ENCODE measurements around the gene NUPR2.

The NUPR2 gene

DNA sequence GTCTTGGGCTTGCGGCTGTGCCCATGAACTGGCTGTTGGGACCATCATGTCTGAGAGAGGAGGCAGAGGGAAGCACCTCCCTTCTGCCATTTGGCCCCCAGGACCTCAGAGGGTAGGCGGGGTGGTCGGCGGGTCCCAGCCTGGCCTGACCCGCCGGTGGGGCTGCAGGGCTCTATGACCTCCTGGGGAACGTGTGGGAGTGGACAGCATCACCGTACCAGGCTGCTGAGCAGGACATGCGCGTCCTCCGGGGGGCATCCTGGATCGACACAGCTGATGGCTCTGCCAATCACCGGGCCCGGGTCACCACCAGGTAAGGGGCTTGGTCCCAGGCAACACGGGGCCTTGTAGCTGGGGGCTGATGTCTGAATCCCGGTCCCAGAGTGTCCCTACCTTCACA, 38.0 kb downstream of the NUPR2 start (continued):
- TF ChIP-seq ZBTB6 (tag by site-specific recombination; IDR thresholded peaks at IDR 0.05) (no peak), ZNF24 (tag by site-specific recombination; IDR thresholded peaks at IDR 0.05) (no peak), ZNF266 (tag by site-specific recombination; IDR thresholded peaks at IDR 0.05; ENCODE audit: low read depth) (no peak), SP2 (tag by site-specific recombination; IDR thresholded peaks at IDR 0.05) (no peak), ZNF23 (tag by site-specific recombination; IDR thresholded peaks at IDR 0.05; ENCODE audit: borderline replicate concordance) (no peak), ZNF692 (tag by site-specific recombination; IDR thresholded peaks at IDR 0.05) (no peak), ZNF169 (tag by site-specific recombination; IDR thresholded peaks at IDR 0.05) (no peak)
- TF ChIP-seq, protein P1, sequence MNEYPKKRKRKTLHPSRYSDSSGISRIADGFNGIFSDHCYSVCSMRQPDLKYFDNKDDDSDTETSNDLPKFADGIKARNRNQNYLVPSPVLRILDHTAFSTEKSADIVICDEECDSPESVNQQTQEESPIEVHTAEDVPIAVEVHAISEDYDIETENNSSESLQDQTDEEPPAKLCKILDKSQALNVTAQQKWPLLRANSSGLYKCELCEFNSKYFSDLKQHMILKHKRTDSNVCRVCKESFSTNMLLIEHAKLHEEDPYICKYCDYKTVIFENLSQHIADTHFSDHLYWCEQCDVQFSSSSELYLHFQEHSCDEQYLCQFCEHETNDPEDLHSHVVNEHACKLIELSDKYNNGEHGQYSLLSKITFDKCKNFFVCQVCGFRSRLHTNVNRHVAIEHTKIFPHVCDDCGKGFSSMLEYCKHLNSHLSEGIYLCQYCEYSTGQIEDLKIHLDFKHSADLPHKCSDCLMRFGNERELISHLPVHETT (tag by site-specific recombination; IDR thresholded peaks at IDR 0.05) = no peak
- TF ChIP-seq, protein P2, sequence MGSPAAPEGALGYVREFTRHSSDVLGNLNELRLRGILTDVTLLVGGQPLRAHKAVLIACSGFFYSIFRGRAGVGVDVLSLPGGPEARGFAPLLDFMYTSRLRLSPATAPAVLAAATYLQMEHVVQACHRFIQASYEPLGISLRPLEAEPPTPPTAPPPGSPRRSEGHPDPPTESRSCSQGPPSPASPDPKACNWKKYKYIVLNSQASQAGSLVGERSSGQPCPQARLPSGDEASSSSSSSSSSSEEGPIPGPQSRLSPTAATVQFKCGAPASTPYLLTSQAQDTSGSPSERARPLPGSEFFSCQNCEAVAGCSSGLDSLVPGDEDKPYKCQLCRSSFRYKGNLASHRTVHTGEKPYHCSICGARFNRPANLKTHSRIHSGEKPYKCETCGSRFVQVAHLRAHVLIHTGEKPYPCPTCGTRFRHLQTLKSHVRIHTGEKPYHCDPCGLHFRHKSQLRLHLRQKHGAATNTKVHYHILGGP (tag by site-specific recombination; IDR thresholded peaks at IDR 0.05) = no peak

- CTCF ChIA-PET = no interaction called here
- Histone ChIP-seq H3K36me3 (ENCODE audit: control insufficient read depth in 2 of 2, insufficient read depth in 1 of 2, low read length in 2 of 2) (peaks cover 18 to 36% of the 10 kb centered on the region in 2 experiments; a peak in 2 of 3 replicates), H3K9me3 (ENCODE audit: control insufficient read depth, insufficient read depth, low read depth, low read length) (no peaks in the 10 kb centered on the region), H3K4me3 (ENCODE audit: low read depth, low read length) (no peak overlapping the region), H3K4me1 (ENCODE audit: control insufficient read depth, insufficient read depth, low read length) (no peaks in the 10 kb centered on the region), H3K27ac (ENCODE audit: extremely low read depth, low read depth, low read length) (no peak overlapping the region)
- TF ChIP-seq, protein P1 (tag by site-specific recombination; IDR thresholded peaks at IDR 0.05) = no peak
- TF ChIP-seq, protein P3, sequence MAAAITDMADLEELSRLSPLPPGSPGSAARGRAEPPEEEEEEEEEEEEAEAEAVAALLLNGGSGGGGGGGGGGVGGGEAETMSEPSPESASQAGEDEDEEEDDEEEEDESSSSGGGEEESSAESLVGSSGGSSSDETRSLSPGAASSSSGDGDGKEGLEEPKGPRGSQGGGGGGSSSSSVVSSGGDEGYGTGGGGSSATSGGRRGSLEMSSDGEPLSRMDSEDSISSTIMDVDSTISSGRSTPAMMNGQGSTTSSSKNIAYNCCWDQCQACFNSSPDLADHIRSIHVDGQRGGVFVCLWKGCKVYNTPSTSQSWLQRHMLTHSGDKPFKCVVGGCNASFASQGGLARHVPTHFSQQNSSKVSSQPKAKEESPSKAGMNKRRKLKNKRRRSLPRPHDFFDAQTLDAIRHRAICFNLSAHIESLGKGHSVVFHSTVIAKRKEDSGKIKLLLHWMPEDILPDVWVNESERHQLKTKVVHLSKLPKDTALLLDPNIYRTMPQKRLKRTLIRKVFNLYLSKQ (tag by site-specific recombination; IDR thresholded peaks at IDR 0.05; ENCODE audit: borderline replicate concordance) = no peak
- TF ChIP-seq ZNF600 (tag by site-specific recombination; IDR thresholded peaks at IDR 0.05) (no peak), ZNF624 (tag by site-specific recombination; IDR thresholded peaks at IDR 0.05) (no peak), ZNF133 (tag by site-specific recombination; IDR thresholded peaks at IDR 0.05) (no peak), ZNF623 (tag by site-specific recombination; IDR thresholded peaks at IDR 0.05) (no peak), ZNF24 (tag by site-specific recombination; IDR thresholded peaks at IDR 0.05) (no peak), ZNF785 (tag by site-specific recombination; IDR thresholded peaks at IDR 0.05) (no peak), ZNF302 (tag by site-specific recombination; IDR thresholded peaks at IDR 0.05; ENCODE audit: low read depth) (no peak)
- TF ChIP-seq, protein P2 (tag by site-specific recombination; IDR thresholded peaks at IDR 0.05) = no peak
- POLR2A ChIA-PET = interaction anchor here (0.6 to 0.8 kb wide), 3 partner anchors 13 to 491 kb away, joined by 3 to 6 read pairs (median 4); no protein-coding TSS in a partner anchor
Measured at GRCh38 chr7:56077681-56078080, 38.5 kb downstream of the NUPR2 start.
